SU-DHL-6 (cell line): ENCODE results near the gene CYP1B1.
"Not testable (repeated sequence)": the region's sequence is repeated elsewhere in the genome, so short reads cannot be mapped to it uniquely, and the experiment has no call there.

Source experiments
- H2AFZ ChIP-seq: fragments of 200-600 bp; sonication (generic); 2 replicates; pipeline ENCODE4 v1.6.1; 2014; ENCODE audit warnings: low read depth, mild to moderate bottlenecking, moderate library complexity, mixed read lengths, antibody characterized with exemption, low read length; ENCODE audit not compliant: severe bottlenecking
- H3F3A ChIP-seq: fragments of 200-600 bp; shearing (Covaris generic); 2 replicates; pipeline ENCODE4 v1.6.0; 2016; ENCODE audit warnings: antibody characterized with exemption, mild to moderate bottlenecking; ENCODE audit not compliant: insufficient read depth
- H3K27ac ChIP-seq: fragments of 200-600 bp; sonication (generic); 2 replicates; pipeline ENCODE4 v1.5.1; 2016; ENCODE audit warnings: low read depth, mild to moderate bottlenecking, low read length, moderate library complexity, mixed read lengths
- H3K27me3 ChIP-seq: fragments of 200-600 bp; sonication (generic), shearing (Covaris generic); 2 replicates; pipeline ENCODE4 v1.6.0; 2014; ENCODE audit warnings: mild to moderate bottlenecking, low read length
- H3K36me3 ChIP-seq: fragments of 200-600 bp; sonication (generic); 2 replicates; pipeline ENCODE4 v1.6.1; 2014; ENCODE audit warnings: mild to moderate bottlenecking, low read length, mixed read lengths
- H3K4me2 ChIP-seq: fragments of 300-600, 200-600 bp; shearing (Covaris generic), sonication (generic); 2 replicates; pipeline ENCODE4 v1.6.0; 2014; ENCODE audit warnings: low read length, low read depth, mild to moderate bottlenecking; ENCODE audit not compliant: poor library complexity, severe bottlenecking
- H3K4me3 ChIP-seq: fragments of 200-600 bp; sonication (generic); 2 replicates; pipeline ENCODE4 v1.5.1; 2014; ENCODE audit warnings: antibody characterized with exemption, low read length, mild to moderate bottlenecking, mixed read lengths; ENCODE audit not compliant: insufficient read depth, poor library complexity, severe bottlenecking
- H3K79me2 ChIP-seq: fragments of 200-600 bp; sonication (generic); 2 replicates; pipeline ENCODE4 v1.6.1; 2014; ENCODE audit warnings: mild to moderate bottlenecking, low read length, moderate library complexity; ENCODE audit not compliant: insufficient read depth
- H3K9ac ChIP-seq: fragments of 200-600 bp; sonication (generic); 2 replicates; pipeline ENCODE4 v1.7.0; 2014; ENCODE audit warnings: mild to moderate bottlenecking, low read length
- H3K9me2 ChIP-seq: fragments of 200-600 bp; sonication (generic); replicated peaks from 2 replicates; pipeline ENCODE4 v1.6.1; 2014; ENCODE audit warnings: low read length; ENCODE audit not compliant: insufficient read depth
- H3K9me3 ChIP-seq: fragments of 200-600 bp; sonication (generic); 2 replicates; pipeline ENCODE4 v1.6.1; 2014; ENCODE audit warnings: low read length, mixed read lengths; ENCODE audit not compliant: insufficient read depth
- H4K20me1 ChIP-seq: fragments of 200-600 bp; sonication (generic); 2 replicates; pipeline ENCODE4 v1.6.1; 2014; ENCODE audit warnings: low read depth, mild to moderate bottlenecking, antibody characterized with exemption, low read length, moderate library complexity, mixed read lengths
- CTCF ChIP-seq: fragments of 200-600 bp; sonication (generic); IDR thresholded peaks from one replicate; pipeline ENCODE4 v1.5.1; 2017; ENCODE audit warnings: antibody characterized with exemption, mild to moderate bottlenecking, low read length, moderate library complexity; ENCODE audit not compliant: insufficient read depth, poor library complexity, severe bottlenecking
- EZH2phosphoT487 ChIP-seq: fragments of 200-600 bp; sonication (generic), shearing (Covaris generic); conservative IDR thresholded peaks from 2 replicates; pipeline ENCODE4 v1.6.1; 2018; ENCODE audit warnings: mild to moderate bottlenecking, antibody characterized with exemption, low read length, moderate library complexity, mixed read lengths

Gene CYP1B1

GRCh38 chr2:38082727-38083126 is 6.8 kb upstream of the CYP1B1 start:
- H3K9me3 ChIP-seq, H2AFZ ChIP-seq, H3K27ac ChIP-seq, H3K9me2 ChIP-seq, H3K36me3 ChIP-seq, H3K79me2 ChIP-seq, H3K9ac ChIP-seq, H3K4me2 ChIP-seq, H3K27me3 ChIP-seq, H3F3A ChIP-seq, H3K4me3 ChIP-seq, H4K20me1 ChIP-seq: not testable (repeated sequence)

GRCh38 chr2:38080346-38080745 is 4.4 kb upstream of the CYP1B1 start:
- H3K4me2 ChIP-seq: no peak overlapping the region

GRCh38 chr2:38079116-38080052 is 3.4 kb upstream of the CYP1B1 start:
- Histone ChIP-seq H3K9me2 (no peaks in the 10 kb centered on the region), H3K27me3 (no peaks in the 10 kb centered on the region), H3K4me3 (no peak overlapping the region), H2AFZ (no peak overlapping the region), H3K79me2 (no peaks in the 10 kb centered on the region), H3K9ac (no peak overlapping the region), H3K9me3 (no peaks in the 10 kb centered on the region), H3K36me3 (no peaks in the 10 kb centered on the region), H3F3A (no peaks in the 10 kb centered on the region), H3K4me2 (no peak overlapping the region), H4K20me1 (no peaks in the 10 kb centered on the region), H3K27ac (no peak overlapping the region)
- TF ChIP-seq CTCF: no peak
- no peak for TF ChIP-seq EZH2phosphoT487

More at GRCh38 chr2:38080346-38080745, 4.4 kb upstream of the CYP1B1 start:
- TF ChIP-seq CTCF (no peak), EZH2phosphoT487 (no peak)
- no peaks in the 10 kb centered on the region for H3K9me2 ChIP-seq
- no peak overlapping the region for H3K27ac ChIP-seq
- no peaks in the 10 kb centered on the region for H3K27me3 ChIP-seq
- H2AFZ ChIP-seq: no peak overlapping the region
- no peaks in the 10 kb centered on the region for H4K20me1 ChIP-seq
- H3K36me3 ChIP-seq: no peaks in the 10 kb centered on the region
- H3K9ac ChIP-seq: no peak overlapping the region
- no peak overlapping the region for H3K4me3 ChIP-seq
- no peaks in the 10 kb centered on the region for H3F3A ChIP-seq
- no peaks in the 10 kb centered on the region for H3K79me2 ChIP-seq
- H3K9me3 ChIP-seq: no peaks in the 10 kb centered on the region

GRCh38 chr2:38077431-38077769 is 1.4 kb upstream of the CYP1B1 start:
- Histone ChIP-seq H3K27me3 (no peaks in the 10 kb centered on the region), H3K4me2 (peak overlapping the region; percentile 27), H2AFZ (no peak overlapping the region), H3F3A (no peaks in the 10 kb centered on the region), H3K9me3 (no peaks in the 10 kb centered on the region), H3K79me2 (no peaks in the 10 kb centered on the region), H3K27ac (no peak overlapping the region), H4K20me1 (no peaks in the 10 kb centered on the region), H3K4me3 (no peak overlapping the region), H3K9ac (no peak overlapping the region), H3K36me3 (no peaks in the 10 kb centered on the region), H3K9me2 (no peaks in the 10 kb centered on the region)
- TF ChIP-seq EZH2phosphoT487 (no peak), CTCF (no peak)
